Prostate gland (tissue), 2 donors: ENCODE data around the gene DAB1.

ENCODE experiments used
- CTCF ChIP-seq, 4 experiments: fragments of 200-600 bp in 2 of 4; fragments of 450-650 bp in 2 of 4; sonication (generic) in 2 of 4; IDR thresholded peaks; 1 replicate in 3 of 4; 2 replicates in 1 of 4; pipeline ENCODE4 v1.5.1; 2016 to 2019; ENCODE audit warnings: antibody characterized with exemption in 4 of 4, mild to moderate bottlenecking in 2 of 4, moderate library complexity in 2 of 4
- POLR2A ChIP-seq: fragments of 450-650 bp; IDR thresholded peaks from one replicate; pipeline ENCODE4 v1.6.1; 2016; ENCODE audit warnings: antibody characterized with exemption, mild to moderate bottlenecking

GRCh38 chr1:56973923-56974742, 449.7 kb downstream of the DAB1 start:
- no peak for TF ChIP-seq CTCF (IDR thresholded peaks at IDR 0.05)
- no peak for TF ChIP-seq POLR2A
